ENCODE measurements around the gene NIPBL.
"Not testable (repeated sequence)": the region's sequence is repeated elsewhere in the genome, so short reads cannot be mapped to it uniquely, and the experiment has no call there.

The NIPBL gene

GRCh38 chr5:36877667-36878391 is 1.3 kb downstream of the NIPBL start:
- no peak for DNase-seq (ENCODE audit: low read depth in 2 of 2)

- DNase-seq (ENCODE audit: low read depth in 2 of 2) = no peak
Observed at GRCh38 chr5:36878392-36879082, 2.0 kb downstream of the NIPBL start.

GRCh38 chr5:36879274-36880033 is 2.9 kb downstream of the NIPBL start:
- no peak for DNase-seq (ENCODE audit: low read depth in 2 of 2)

GRCh38 chr5:36880761-36881160 is 4.2 kb downstream of the NIPBL start:
- DNase-seq (ENCODE audit: low read depth in 2 of 2) = no peak

GRCh38 chr5:36881304-36881703 is 4.7 kb downstream of the NIPBL start:
- DNase-seq (ENCODE audit: low read depth in 2 of 2) = no peak

- no peak for DNase-seq (ENCODE audit: low read depth in 2 of 2)
Observed at GRCh38 chr5:36881807-36882206, 5.2 kb downstream of the NIPBL start.

GRCh38 chr5:36882250-36882649 is 5.7 kb downstream of the NIPBL start:
- DNase-seq (ENCODE audit: low read depth in 2 of 2) = no peak

- no peak for DNase-seq (ENCODE audit: low read depth in 2 of 2)
Observed at GRCh38 chr5:36883894-36884462, 7.4 kb downstream of the NIPBL start.

GRCh38 chr5:36885149-36885548 is 8.6 kb downstream of the NIPBL start:
- DNase-seq (ENCODE audit: low read depth in 2 of 2) = no peak

- DNase-seq (ENCODE audit: low read depth in 2 of 2) = no peak
Observed at GRCh38 chr5:36885566-36886485, 9.3 kb downstream of the NIPBL start.

GRCh38 chr5:36886791-36887190 is 10.2 kb downstream of the NIPBL start:
- DNase-seq (ENCODE audit: low read depth in 2 of 2) = no peak

GRCh38 chr5:36887532-36887931 is 11.0 kb downstream of the NIPBL start:
- DNase-seq (ENCODE audit: low read depth in 2 of 2) = no peak

GRCh38 chr5:36888303-36888702 is 11.7 kb downstream of the NIPBL start:
- no peak for DNase-seq (ENCODE audit: low read depth in 2 of 2)

- no peak for DNase-seq (ENCODE audit: low read depth in 2 of 2)
Observed at GRCh38 chr5:36889264-36889663, 12.7 kb downstream of the NIPBL start.

- DNase-seq (ENCODE audit: low read depth in 2 of 2) = no peak
Observed at GRCh38 chr5:36891266-36891665, 14.7 kb downstream of the NIPBL start.

- DNase-seq (ENCODE audit: low read depth in 2 of 2) = not testable (repeated sequence)
Observed at GRCh38 chr5:36892085-36892830, 15.7 kb downstream of the NIPBL start.

- DNase-seq (ENCODE audit: low read depth in 2 of 2) = no peak
Observed at GRCh38 chr5:36894954-36895353, 18.4 kb downstream of the NIPBL start.

GRCh38 chr5:36896476-36896875 is 19.9 kb downstream of the NIPBL start:
- DNase-seq (ENCODE audit: low read depth in 2 of 2) = no peak

GRCh38 chr5:36897616-36898015 is 21.0 kb downstream of the NIPBL start:
- DNase-seq (ENCODE audit: low read depth in 2 of 2) = no peak

- DNase-seq (ENCODE audit: low read depth in 2 of 2) = no peak
Observed at GRCh38 chr5:36899860-36900259, 23.3 kb downstream of the NIPBL start.

- no peak for DNase-seq (ENCODE audit: low read depth in 2 of 2)
Observed at GRCh38 chr5:36900283-36900682, 23.7 kb downstream of the NIPBL start.

Data from activated CD4-positive, alpha-beta T cell treated with anti-CD3 and anti-CD28 coated beads for 24 hours (primary cell).